Mammary epithelial cell (primary cell): Measurements from ENCODE around the gene STXBP5L.

Experiments used
- EZH2 ChIP-seq: IDR thresholded peaks from 2 replicates; pipeline ENCODE4 v1.6.1; 2012; ENCODE audit warnings: low read length, inconsistent platforms, borderline replicate concordance
- TF ChIP-seq, protein P1 (sequence below), 2 donors: IDR thresholded peaks in 1 of 2; conservative IDR thresholded peaks in 1 of 2; 2 replicates each; pipeline ENCODE4 v1.5.1; 2011 to 2012; ENCODE audit warnings: inconsistent platforms in 2 of 2, low read length in 2 of 2, mild to moderate bottlenecking in 2 of 2, control low read depth in 1 of 2, low read depth in 1 of 2; ENCODE audit not compliant: insufficient read depth in 1 of 2; ENCODE audit errors: extremely low read depth in 1 of 2

DNA sequence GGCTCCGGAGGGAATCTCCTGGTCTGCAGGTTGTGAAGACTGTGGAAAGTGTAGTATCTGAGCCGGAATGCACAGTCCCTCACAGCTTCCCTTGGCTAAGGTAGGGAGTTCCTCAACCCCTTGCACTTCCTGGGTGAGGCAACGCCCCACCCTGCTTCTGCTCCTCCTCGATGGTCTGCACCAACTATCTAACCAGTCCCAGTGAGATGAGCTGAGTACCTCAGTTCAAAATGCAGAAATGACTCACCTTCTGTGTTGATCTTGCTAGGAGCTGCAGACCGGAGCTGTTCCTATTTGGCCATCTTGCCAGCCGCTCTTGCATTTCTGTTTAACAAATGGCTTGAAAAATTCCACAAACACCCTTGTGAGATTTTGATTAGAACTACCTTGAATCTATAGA lies 156.1 kb downstream of the STXBP5L start:
- TF ChIP-seq, protein P1, sequence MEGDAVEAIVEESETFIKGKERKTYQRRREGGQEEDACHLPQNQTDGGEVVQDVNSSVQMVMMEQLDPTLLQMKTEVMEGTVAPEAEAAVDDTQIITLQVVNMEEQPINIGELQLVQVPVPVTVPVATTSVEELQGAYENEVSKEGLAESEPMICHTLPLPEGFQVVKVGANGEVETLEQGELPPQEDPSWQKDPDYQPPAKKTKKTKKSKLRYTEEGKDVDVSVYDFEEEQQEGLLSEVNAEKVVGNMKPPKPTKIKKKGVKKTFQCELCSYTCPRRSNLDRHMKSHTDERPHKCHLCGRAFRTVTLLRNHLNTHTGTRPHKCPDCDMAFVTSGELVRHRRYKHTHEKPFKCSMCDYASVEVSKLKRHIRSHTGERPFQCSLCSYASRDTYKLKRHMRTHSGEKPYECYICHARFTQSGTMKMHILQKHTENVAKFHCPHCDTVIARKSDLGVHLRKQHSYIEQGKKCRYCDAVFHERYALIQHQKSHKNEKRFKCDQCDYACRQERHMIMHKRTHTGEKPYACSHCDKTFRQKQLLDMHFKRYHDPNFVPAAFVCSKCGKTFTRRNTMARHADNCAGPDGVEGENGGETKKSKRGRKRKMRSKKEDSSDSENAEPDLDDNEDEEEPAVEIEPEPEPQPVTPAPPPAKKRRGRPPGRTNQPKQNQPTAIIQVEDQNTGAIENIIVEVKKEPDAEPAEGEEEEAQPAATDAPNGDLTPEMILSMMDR (conservative IDR thresholded peaks at IDR 0.05 in 1 of 2, IDR thresholded peaks at IDR 0.05 in 1 of 2; ENCODE audit: extremely low read depth in 1 of 2, insufficient read depth in 1 of 2, low read depth in 1 of 2, low read length in 2 of 2) = no peak
- TF ChIP-seq EZH2 = no peak
